GM21737 (cell line): Measurements from ENCODE around the gene BTBD2.

Source experiments
- ATAC-seq: cut with Tn5 transposase; IDR thresholded peaks from one replicate; pipeline ENCODE4 v1.9.1; 2021; ENCODE audit warnings: mild to moderate bottlenecking, moderate library complexity; ENCODE audit not compliant: unreplicated experiment

The BTBD2 gene

DNA sequence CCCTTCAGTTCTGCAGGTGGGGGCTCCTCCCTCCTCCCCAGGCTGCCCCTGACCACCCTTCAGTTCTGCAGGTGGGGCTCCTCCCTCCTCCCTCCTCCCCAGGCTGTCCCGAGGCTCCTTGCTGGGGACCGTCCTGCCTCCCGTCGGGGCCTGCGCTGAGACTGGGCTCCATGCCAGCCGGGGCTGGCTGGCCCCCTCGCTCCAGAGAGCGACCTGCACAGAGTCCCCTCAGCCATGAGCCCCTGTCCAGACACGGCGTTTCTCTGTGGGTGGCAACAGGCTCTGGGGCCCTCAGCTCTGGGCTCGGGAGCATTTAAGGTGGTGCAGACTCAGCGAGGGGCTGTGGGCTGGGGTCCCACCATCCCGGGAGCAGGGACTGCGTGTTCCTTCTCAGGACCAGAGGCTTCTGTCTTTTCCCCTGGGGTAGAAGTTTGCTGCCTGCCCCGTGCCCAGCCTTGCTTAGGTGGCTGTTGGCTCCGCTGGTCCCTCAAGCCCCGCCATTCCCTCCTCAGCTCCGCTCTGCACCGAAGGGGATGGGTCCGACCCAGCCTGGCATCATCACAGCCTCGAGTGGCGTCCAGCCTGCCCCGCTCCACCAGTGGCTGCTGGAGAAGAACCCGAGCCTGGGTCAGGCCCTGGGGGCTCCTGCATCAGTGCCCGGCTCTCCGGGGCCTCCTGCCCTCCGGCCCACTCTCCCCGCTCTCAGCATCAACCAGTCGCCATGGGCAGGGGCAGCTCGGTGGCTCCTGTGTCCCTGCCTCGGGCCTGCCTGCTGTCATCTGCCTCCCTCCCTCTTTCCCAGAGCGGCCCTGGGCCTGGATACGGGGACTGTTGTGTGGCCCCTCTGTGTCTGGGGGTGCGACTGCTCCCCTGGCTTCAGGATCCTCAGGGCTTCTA, 47.0 kb downstream of the BTBD2 start:
- no peak for ATAC-seq

DNA sequence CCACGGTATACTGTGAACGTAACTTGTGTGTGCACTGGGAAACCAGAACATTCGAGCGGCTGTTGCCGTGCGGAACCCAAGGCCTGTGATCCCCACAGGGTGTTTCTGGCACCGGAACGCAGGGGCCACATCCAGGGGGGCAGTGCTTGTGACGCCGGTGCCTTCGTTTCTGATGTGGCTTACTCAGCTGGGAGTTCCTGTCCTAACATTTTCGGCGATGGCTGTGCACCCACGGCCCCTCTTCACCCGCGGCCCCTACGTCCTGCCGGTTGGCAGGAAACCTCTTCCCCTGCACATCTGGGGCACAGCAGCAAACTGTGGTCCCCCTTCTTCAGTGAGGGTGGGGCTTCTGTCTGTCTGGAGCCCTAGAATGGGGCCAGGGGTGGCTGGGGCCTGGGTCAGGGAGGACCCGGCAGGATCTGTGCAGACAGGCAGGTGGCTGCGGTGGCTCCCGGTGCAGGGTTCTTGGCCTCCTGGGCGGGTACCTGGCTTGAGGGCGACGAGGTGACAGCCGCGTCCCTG, 48.4 kb downstream of the BTBD2 start:
- ATAC-seq: no peak

DNA sequence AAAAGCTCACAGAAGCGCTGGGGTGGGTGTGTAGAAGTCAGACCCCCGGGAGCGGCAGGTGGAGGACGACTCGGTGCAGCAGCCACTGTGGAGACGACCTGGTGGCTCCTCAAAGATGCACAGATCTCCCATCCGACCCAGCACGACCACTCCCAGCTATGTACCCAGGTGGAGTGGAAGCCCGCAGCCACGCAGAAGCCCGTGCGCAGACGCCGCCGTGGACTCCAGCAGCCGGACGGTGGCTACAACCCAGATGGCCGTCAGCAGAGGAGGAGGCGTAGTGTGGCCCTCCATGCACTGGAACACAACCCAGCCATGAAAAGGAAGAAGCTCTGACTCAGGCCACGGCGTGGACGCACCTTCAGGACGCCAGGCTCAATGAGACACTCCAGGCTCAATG, 52.8 kb downstream of the BTBD2 start:
- no peak for ATAC-seq

DNA sequence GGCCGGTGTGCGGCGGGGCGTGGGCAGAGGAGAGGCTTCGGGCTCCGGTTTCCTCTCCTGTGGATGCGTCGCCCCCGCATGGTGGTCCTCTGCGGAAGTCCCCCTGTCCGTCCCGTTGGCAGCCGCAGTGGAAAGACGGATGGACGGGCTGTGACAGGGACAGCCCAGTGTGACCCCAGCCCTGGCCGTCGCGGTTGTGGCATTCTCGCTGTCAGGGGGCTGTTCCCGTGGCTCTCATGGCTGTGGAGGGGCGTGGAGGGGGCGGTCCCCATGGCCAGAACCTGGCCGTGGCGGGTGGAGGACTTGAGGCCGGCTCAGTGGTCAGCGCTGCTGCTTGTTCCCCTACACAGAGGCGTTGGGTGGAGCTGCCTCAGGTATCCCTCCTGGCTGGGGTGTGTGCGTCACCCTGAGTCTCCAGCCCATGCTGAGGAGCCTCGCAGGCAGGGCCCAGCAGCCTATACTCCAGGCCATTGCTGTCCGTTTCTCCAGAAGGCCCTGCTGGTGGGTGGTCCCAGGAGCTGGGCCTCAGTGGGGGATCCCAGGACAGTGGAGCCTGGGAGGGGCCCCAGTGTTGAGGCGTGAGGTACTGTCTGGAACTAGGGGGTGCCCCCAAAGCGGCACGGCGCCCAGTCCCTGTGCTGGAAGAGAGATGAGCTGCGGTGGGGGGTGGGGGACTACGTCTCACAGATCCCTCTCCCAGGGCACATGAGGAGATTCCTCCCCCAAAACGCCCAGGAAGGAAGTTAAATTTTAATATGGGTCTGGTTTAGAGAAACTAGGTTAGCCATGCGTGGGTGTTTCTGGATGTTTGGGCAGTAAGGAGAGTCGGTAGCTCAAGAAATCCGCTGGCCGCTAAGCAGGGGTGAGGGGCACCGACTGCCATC, 54.3 kb downstream of the BTBD2 start:
- ATAC-seq: no peak

- no peak for ATAC-seq
Measured at GRCh38 chr19:1959928-1960589, 55.5 kb downstream of the BTBD2 start.

DNA sequence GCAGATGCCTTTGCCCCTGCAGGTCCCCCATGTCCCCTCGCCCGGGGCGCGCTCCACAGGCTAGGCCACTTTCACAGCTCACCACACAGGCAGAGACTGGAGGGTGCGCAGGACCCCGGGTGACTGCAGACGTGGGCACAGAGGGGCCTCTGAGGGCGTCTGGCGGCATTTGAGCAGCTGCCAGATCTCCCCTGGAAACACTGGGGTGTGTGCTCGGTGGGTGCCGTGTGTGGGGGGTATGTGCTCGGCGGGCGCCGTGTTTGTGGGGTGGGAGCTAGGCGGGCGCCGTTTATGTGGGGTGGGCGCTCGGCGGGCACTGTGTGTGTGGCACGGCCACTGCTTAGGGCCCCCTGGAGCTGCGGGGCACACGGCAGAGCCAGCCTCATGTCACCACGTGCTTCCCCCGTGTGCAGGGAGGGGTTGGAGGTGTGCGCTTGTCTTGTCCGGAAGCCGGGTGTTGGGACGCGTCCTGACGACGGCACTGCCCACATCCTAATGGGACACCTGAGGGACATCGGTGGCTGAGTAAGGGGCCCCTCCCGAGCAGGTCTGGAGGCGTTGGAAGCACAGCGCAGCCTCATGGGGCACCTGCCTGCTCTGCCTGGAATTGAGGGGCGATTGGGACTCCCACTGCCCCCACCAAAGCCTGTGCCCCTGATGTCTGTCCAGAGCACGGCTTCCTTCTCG, 57.8 kb downstream of the BTBD2 start:
- ATAC-seq: no peak

DNA sequence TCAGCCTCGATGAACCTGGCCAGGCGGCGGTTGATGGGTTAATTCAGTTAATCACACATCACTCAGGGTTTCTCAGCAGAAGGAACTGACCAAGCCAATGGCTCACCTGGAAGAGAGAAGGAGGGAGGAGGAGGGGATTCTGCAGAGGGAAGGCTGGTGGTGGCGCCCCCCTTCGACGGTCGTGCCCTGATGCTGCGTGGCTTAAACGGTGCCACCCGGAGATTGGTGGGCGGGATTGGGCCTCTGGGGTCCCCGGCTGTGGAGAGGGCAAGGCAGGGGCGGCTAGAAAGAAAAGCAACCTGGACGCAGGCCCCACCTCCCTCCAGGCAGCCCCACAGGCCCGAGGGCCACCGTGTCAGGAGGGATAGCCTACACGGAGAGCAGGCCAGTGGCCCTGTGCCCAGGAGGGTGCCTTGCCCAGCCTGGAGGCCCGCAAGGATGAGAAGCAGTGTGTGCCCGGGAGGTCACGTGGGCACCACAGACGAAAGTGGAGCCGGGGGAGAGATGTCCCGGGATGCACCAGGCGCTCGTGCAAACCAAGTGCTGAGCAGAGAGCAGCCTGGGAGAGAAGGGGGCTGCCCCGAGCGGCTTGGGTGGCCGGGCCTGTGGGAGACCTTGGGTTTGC, 58.5 kb downstream of the BTBD2 start:
- no peak for ATAC-seq

GRCh38 chr19:1956122-1956494, 59.4 kb downstream of the BTBD2 start:
- ATAC-seq: no peak

GRCh38 chr19:1955171-1956121, 60.1 kb downstream of the BTBD2 start:
- ATAC-seq: no peak

GRCh38 chr19:1954532-1954933, 61.0 kb downstream of the BTBD2 start:
- ATAC-seq: no peak

- ATAC-seq: no peak
Measured at GRCh38 chr19:1953441-1954094, 61.9 kb downstream of the BTBD2 start.

DNA sequence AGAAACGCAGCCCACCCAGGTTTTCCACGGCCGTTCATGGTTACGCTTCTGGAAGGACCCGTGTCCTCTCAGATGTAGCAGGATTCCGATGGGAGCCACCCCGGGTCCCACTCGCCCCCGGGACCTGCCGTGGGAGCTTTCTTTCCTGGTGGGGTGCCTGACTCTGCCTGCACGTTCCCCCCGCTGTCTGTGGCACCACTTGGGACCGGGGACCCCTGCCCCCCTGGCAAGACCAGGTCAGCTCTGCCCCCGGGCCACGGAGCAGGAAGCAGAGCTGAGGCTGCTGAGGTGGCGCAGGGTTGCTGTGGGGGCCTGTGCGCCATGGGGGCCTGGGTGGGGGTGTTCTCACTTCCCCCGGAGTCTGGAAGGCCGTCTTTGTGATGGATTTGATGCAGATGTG, 62.5 kb downstream of the BTBD2 start:
- ATAC-seq: no peak

DNA sequence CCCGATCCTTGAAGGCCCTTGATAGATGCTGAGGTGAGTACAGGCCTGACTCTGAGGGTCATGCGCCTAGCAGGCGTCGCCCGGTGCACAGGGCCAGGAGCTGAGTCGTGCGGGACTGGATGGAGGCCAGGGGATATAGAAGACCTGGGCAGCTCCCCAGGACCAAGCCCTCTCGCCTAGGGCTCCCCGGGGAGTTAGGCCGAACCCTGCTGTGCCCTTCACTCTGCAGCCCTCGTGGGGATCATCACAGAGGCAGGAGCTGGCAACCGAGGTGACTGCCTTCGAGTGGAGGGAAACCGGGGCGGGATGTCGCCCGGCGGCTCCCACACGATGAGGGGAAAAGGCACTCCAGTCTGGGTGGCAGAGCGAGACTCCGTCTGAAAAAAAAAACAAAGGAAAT, 62.9 kb downstream of the BTBD2 start:
- no peak for ATAC-seq

- no peak for ATAC-seq
Measured at GRCh38 chr19:1950640-1951039, 64.9 kb downstream of the BTBD2 start.

DNA sequence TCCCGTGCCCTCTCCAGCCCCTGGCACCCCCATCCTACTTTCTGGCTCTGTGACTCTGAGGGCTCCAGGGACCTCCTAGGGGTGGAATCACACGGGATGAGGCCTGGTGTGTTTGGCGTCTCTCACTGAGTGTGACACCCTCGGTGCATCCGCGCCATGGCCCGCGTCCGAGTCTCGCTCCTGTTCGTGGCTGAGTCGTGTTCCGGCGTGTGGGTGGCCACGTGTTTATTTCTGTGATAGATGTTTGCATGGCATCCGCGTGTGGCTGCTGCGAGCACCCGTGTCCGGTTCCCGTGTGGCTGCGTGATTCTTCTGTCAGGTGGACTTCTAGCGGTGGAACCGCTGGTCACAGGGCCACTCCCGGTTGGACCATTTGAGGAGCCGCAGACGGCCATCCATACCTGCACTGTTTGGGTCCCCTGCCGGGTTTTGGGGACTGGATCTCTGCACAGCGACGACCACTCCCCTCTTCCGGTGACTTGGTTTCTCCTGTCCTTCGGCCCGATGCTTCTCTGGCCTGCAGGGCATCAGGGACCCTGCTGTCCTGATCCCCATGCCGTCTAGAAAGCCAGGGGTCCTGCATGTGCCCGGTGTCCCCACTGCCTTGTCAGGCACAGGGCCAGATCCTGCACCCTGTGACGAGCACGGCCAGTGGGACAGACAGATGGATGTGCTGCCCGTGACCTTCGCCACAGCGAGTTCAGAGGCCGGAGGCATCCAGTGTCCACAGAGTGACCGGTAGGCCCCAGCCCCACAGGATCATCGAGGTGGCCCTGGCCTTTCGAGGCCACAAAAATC, 66.0 kb downstream of the BTBD2 start:
- ATAC-seq: no peak

DNA sequence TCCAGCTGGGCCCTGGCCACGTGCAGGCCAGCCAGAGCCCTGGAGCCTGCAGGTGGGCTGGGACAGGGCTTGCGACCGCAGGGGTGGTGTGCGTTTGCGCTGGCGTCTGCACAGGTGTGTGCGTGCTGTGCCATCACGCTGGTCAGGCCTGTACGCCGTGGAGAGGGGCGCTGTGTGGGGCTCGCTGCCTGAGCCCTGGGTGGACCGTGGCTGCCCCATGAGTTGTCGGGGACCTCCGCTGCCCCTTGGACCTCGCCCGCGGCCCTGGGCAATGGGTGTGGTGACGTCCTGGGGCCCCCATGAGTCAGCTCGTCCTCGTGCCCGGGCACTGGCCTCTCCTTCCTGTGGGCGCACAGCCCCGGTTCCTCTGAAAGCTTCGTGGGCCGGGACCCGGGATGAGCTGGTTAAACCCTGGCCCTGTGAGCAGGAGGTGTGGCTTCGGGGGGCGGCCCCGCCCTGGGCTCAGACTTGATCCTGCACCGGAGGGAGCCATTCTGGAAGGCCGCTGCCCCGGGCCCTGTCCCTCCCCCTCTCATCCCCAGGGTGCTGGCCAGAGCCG, 67.8 kb downstream of the BTBD2 start:
- no peak for ATAC-seq

DNA sequence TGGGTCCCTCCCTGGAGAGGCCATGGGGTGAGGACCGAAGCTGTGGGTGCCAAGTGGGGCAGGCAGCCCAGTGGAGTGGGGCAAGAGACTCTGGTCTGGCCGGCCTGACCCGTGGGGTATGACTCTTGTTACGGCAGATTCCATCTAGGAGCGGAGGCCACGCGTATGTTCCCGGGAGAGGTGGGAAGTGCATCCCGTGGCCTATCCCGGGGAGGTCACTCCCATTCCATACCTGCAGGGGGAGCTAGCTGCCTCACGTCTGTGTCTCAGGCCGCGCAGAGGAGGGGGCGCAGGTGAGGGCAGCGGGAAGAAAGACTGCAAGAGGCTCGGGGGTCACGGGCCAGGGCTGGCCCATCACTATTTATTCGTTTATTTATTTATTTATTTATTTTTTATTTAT, 69.6 kb downstream of the BTBD2 start:
- ATAC-seq: no peak
